KMS-11 (cell line): ENCODE data around the gene PEBP1.

Source experiments
- H2AFZ ChIP-seq: fragments of 200-600 bp; sonication (generic); 2 replicates; pipeline ENCODE4 v1.6.1; 2016; ENCODE audit warnings: antibody characterized with exemption, mixed run types, low read depth
- H3K27ac ChIP-seq: fragments of 200-600 bp; sonication (generic); 2 replicates; pipeline ENCODE4 v1.6.1; 2016; ENCODE audit warnings: mild to moderate bottlenecking, mixed run types
- H3K27me3 ChIP-seq: fragments of 200-600 bp; sonication (generic); 2 replicates; pipeline ENCODE4 v1.6.1; 2017; ENCODE audit warnings: mild to moderate bottlenecking, low read depth, mixed run types, moderate library complexity; ENCODE audit not compliant: insufficient read depth
- H3K36me3 ChIP-seq: fragments of 200-600 bp; sonication (generic); 2 replicates; pipeline ENCODE4 v1.6.1; 2017; ENCODE audit warnings: mild to moderate bottlenecking, mixed run types; ENCODE audit not compliant: insufficient read depth
- H3K4me1 ChIP-seq: fragments of 200-600 bp; sonication (generic); 2 replicates; pipeline ENCODE4 v1.6.1; 2016; ENCODE audit warnings: mild to moderate bottlenecking, low read depth, mixed run types; ENCODE audit not compliant: poor library complexity, severe bottlenecking
- H3K4me2 ChIP-seq: fragments of 200-600 bp; sonication (generic); 2 replicates; pipeline ENCODE4 v1.7.0; 2016; ENCODE audit warnings: mild to moderate bottlenecking, mixed run types
- H3K4me3 ChIP-seq: fragments of 200-600 bp; sonication (generic); IDR thresholded peaks from 2 replicates; pipeline ENCODE4 v1.6.1; 2017; ENCODE audit warnings: low read depth, low read length, mixed read lengths; ENCODE audit not compliant: insufficient read depth
- H3K79me2 ChIP-seq: fragments of 200-600 bp; sonication (generic); 2 replicates; pipeline ENCODE4 v1.6.1; 2016; ENCODE audit warnings: low read depth, mixed run types; ENCODE audit not compliant: insufficient read depth
- H3K9ac ChIP-seq: fragments of 200-600 bp; sonication (generic); 2 replicates; pipeline ENCODE4 v1.6.1; 2016; ENCODE audit warnings: mild to moderate bottlenecking, mixed run types
- H4K20me1 ChIP-seq: fragments of 200-600 bp; sonication (generic); 2 replicates; pipeline ENCODE4 v1.6.1; 2016; ENCODE audit warnings: mild to moderate bottlenecking, mixed run types; ENCODE audit not compliant: insufficient read depth
- TF ChIP-seq, protein P1 (sequence below): fragments of 200-600 bp; sonication (generic); conservative IDR thresholded peaks from 2 replicates; pipeline ENCODE4 v1.6.1; 2017; ENCODE audit warnings: low read depth, mild to moderate bottlenecking, antibody characterized with exemption, low read length, moderate library complexity, mixed read lengths

Gene PEBP1

DNA sequence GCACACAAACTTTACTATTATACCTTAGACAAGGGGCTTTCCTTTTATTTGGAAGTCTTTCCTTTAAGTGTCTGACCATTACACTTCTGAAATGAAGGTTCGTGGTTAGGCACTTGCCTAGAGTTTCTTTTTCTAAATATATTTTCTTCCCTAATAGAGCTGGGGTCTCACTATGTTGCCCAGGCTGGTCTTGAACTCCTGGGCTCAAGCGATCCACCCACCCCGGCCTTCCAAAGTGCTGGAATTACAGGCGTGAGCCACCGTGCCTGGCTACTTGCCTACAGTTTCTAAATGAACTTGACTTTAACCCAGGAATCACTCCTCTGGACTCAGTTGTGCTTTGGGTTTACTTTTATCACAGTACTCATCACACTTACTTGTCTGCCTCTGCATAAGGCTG lies 57.6 kb downstream of the PEBP1 start:
- H3K27me3 ChIP-seq = no peaks in the 10 kb centered on the region
- H3K4me3 ChIP-seq = no peak overlapping the region
- H3K4me2 ChIP-seq = no peak overlapping the region
- TF ChIP-seq, protein P1, sequence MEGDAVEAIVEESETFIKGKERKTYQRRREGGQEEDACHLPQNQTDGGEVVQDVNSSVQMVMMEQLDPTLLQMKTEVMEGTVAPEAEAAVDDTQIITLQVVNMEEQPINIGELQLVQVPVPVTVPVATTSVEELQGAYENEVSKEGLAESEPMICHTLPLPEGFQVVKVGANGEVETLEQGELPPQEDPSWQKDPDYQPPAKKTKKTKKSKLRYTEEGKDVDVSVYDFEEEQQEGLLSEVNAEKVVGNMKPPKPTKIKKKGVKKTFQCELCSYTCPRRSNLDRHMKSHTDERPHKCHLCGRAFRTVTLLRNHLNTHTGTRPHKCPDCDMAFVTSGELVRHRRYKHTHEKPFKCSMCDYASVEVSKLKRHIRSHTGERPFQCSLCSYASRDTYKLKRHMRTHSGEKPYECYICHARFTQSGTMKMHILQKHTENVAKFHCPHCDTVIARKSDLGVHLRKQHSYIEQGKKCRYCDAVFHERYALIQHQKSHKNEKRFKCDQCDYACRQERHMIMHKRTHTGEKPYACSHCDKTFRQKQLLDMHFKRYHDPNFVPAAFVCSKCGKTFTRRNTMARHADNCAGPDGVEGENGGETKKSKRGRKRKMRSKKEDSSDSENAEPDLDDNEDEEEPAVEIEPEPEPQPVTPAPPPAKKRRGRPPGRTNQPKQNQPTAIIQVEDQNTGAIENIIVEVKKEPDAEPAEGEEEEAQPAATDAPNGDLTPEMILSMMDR = no peak
- no peak overlapping the region for H2AFZ ChIP-seq
- H4K20me1 ChIP-seq = no peaks in the 10 kb centered on the region
- no peaks in the 10 kb centered on the region for H3K4me1 ChIP-seq
- H3K36me3 ChIP-seq = no peaks in the 10 kb centered on the region
- H3K79me2 ChIP-seq = no peaks in the 10 kb centered on the region
- no peak overlapping the region for H3K9ac ChIP-seq
- H3K27ac ChIP-seq = no peak overlapping the region

DNA sequence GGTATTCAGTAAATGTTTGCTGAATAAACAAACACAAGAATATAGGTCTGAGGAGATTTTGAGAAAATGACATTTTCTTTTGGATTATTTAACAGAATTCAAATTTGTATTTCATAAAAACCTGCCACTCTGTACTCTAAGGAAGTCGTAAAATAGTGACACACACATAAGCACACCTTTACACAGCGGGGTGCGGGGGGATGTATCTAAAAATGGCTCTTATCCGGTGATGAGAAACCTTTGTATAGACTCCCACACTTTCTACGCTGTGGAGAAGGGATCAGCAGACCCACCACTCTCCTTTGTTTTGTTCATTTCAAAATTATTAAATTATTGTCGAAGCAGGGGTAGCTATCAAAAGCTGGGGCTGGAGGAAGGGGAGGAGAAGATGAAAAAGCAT lies 58.0 kb downstream of the PEBP1 start:
- Histone ChIP-seq H2AFZ (no peak overlapping the region), H3K9ac (no peak overlapping the region)

More for the DNA sequence above, 58.0 kb downstream of the PEBP1 start:
- Histone ChIP-seq H3K79me2 (no peaks in the 10 kb centered on the region), H3K27me3 (no peaks in the 10 kb centered on the region), H3K27ac (no peak overlapping the region), H3K4me3 (no peak overlapping the region), H3K4me1 (no peaks in the 10 kb centered on the region), H4K20me1 (no peaks in the 10 kb centered on the region), H3K4me2 (no peak overlapping the region), H3K36me3 (no peaks in the 10 kb centered on the region)
- TF ChIP-seq, protein P1 = no peak
